HG03457 (cell line): Measurements from ENCODE around the gene UBE2A.

Source experiments
- ATAC-seq: cut with Tn5 transposase; IDR thresholded peaks from one replicate; pipeline ENCODE4 v1.9.1; 2021; ENCODE audit warnings: moderate number of reproducible peaks; ENCODE audit not compliant: unreplicated experiment

Gene UBE2A

DNA sequence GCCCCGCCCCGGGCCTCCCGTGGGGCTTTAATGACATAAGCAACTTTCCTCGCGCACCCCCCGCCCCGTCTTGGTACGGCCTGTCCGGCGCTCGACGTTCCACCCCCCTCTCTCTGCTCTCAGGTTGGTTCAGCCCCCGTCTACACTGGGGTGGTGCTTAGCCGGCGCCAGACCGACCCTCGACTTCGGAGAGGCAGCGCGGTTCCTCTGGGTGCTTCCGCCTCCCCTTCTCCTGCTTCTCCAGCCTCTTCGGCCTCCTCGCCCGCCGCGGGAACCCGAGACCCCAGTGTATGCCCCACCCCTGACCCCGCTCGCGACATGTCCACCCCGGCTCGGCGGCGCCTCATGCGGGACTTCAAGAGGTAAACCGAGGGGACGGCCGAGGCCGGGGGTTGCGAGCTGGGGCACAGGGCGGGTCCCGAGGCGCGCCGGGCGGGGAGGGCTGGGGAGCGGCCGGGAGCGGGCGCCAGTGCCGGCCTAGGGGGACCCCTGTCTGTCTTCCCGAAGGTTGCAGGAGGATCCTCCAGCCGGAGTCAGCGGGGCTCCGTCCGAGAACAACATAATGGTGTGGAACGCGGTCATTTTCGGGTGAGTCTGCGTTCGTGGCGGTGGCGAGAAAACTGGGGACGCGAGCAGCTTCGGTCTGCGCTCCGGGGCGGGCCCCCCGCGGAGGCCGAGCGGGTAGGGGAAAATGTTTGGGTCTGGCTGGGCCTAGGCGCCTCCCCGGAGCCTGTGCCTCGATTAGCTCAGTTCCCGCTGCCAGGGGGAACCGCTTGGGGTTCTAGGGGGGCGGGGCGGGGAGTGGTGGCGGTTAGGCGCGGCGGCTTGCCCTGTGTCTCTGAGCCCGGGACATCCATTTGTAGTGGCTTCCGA, at the start of gene UBE2A:
Gene UBE2A, plus strand, starts transcription at position 170 of the 873 bp plus-strand sequence. Its CDS starts 149 bp downstream, at position 319.
- peak; percentile 74 for ATAC-seq

DNA sequence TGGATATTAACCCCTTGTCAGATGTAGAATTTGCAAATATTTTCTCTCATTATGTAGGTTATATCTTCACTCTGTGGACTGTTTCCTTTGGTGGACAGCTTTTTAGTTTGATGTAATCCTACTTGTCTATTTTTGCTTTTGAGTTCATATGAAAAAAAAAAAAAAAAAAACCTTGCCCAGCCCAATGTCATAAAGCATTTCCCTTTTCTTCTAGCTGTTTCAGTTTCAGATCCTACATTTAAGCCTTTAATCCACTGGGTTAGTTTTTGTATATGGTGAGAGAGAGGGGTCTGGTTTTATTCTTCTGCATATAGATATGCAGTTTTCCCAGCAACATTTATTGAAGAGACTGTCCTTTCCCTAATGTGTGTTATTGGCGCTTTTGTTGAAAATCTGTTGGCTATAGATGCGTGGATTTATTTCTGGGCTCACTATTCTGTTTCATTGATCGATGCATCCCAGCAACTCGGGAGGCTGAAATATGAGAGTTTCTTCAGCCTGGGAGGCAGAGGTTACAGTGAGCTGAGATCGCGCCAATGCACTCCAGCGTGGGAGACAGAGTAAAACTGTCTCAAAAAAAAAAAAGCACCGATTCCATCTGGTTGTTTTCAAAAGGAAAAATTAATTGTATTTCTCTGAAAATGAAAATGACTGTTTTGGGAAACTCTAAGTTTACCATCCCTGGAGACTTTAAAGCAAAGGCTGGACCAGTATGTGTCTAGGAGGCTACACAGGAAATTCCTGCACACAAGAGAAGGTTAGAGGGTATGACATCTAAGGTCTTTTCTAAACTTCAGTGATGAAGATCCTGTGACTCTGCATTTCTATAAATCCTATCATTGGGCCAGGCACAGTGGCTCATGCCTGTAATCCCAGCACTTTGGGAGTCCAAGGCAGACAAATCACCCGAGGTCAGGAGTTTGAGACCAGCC, 44.8 kb upstream of the UBE2A start:
- ATAC-seq, result no peak

GRCh38 chrX:119537487-119537886, 36.9 kb upstream of the UBE2A start:
- ATAC-seq, result no peak

DNA sequence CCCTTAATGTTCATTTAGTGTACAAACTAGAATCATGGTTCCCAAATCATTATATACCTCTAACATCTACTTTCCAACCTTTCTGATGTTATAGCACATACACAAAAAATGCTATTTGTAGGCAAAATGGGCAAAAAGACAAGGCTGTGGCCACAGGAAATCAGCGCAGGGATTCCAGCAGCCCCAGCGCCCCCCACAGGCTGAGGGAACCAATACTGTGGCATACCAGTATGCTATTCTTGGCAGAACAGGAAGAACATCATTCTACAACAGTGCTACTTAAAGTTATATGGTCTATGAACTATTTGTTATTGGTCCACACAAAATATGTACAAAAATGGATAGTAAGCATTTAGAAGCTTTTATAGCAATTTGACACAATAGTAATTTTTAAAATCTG, 34.5 kb upstream of the UBE2A start:
- ATAC-seq, result no peak

- ATAC-seq, result no peak
Measured at GRCh38 chrX:119541188-119541587, 33.2 kb upstream of the UBE2A start.

DNA sequence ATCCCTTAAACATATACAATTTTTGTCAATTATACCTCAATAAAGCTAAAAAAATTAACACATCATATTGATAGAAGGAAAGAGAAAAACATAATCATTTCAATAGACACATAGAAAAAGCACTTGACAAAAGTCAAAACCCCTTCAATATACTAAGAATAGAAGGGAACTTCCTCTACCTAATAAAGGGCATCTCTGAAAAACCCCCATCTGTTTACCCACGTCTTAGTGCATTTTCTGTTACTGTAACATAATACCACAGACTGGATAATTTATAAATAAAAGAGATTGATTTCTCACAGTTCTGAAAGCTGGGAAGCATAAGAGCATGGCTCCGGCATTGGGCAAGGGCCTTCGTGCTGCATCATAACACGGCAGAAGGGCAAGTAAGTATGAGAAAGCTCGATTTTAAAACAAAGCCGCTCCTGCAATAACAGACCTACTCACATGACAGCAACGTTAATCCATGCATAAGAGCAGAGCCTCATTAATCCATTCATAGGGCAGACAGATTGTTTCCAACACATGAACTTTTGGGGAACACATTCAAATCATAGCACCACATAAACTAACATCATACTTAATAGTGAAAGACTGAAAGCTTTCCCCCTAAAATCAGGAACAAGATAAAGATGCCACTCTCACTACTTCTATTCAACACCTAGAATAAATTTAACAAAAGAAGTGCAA, 24.9 kb upstream of the UBE2A start:
- no peak for ATAC-seq

DNA sequence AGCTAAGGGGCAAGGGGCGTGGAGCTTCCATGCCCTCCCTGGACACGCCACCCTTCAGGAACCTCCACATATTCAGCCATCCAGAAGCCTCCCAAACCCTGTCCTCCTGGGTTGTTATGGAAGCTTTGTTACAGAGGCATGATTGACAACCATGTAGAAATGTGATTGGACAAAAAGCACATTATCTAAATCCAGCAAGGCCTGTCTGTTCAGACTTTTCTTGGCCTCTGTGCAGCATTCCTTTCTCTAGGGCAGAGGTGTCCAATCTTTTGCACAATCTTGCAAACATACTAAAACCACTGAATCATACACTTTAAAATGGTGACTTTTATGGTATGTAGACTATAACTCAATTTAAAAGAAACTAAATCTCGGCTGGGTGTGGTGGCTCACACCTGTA, 21.9 kb upstream of the UBE2A start:
- ATAC-seq, result no peak

GRCh38 chrX:119565107-119565663, 9.2 kb upstream of the UBE2A start, which contains the start of gene STEEP1:
TSS of gene STEEP1 (minus strand) at chrX:119565409. CDS start at chrX:119565355, 54 bp downstream.
- ATAC-seq, result peak; percentile 71

- ATAC-seq, result no peak
Measured at GRCh38 chrX:119570351-119570835, 4.0 kb upstream of the UBE2A start.

DNA sequence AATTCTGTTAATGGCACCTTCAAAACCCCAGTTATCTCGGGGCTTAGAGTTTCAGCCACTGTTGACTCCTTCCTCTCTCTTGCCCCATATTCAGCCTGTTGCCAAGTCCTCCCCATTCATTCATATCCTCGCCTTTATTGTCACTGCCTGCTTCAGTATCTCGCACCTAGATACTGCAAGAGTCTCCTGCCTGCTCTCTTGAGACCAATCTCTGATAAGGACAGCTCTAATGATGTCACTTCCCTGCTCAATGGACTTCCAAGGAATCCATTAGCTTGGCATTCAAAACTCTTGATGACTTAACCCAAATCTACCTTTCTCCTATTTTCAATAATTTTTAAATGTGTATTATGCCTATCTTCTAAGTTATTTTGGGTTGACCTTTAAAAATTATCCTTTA, 1.1 kb upstream of the UBE2A start:
- ATAC-seq, result no peak

GRCh38 chrX:119573840-119574393, 446 bp upstream of the UBE2A start:
- no peak for ATAC-seq

GRCh38 chrX:119579414-119579813, 5.1 kb downstream of the UBE2A start:
- no peak for ATAC-seq

- no peak for ATAC-seq
Measured at GRCh38 chrX:119583431-119584059, 9.2 kb downstream of the UBE2A start.

DNA sequence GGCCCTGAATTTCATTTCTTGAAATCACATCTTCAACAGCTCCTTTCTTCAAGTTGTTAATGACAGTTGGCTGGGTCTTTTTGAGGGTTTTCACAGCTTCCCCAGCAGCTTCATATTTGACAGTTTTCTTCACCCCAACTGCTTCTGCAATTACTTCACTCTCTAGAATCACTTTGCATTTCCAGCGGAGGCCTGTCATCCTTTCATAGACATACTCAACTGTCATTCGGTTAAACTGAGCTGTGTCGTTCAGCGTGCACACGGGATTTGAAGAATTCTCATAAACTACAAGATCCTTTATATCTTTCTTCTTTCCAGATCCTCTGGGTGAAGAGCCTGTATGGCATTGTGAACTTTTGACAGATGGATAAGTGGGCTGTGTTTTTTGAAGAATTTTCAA, 15.4 kb downstream of the UBE2A start:
- no peak for ATAC-seq

- ATAC-seq, result no peak
Measured at GRCh38 chrX:119602701-119603255, 28.4 kb downstream of the UBE2A start.

DNA sequence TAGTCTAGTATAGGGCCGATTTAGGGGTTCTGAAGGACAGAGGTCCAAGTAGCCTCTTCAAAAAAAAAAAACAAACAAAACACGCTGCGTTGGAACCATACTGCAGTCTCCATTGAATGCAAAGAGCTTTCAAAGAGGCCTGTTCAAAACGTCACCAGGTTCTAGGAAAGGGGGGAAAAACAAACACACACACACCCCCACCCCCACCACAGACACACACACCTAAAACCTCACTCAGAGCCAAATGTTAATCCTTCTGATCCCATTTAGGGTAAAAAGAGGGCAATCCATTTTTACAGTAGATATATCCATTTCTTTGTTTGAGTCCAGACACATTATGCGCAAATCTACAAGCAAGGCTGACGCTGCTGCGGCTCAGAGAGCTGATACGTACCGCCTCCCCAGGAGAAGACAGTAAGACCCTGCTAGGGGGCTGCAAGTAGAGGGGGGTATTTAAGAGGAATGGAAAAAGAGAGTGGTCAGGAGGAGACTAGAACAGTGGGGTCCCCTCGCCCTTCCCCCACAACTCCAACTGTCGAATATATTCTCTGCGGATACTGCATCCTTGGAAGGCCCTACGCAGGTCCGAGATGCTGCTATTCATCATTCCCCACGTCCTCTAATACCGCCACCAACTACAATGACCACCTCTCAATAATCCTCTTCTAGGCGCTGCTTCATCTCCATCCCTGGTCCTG, 30.6 kb downstream of the UBE2A start:
- ATAC-seq, result no peak

- ATAC-seq, result peak; percentile 17
Measured at GRCh38 chrX:119605464-119606279, 31.3 kb downstream of the UBE2A start.
